ENCODE measurements around the gene NOP10.

GRCh38 chr15:34353627-34354026 lies 10.7 kb upstream of the NOP10 start:
- TF ChIP-seq POLR2A (IDR thresholded peaks at IDR 0.05) (no peak), CTCF (IDR thresholded peaks at IDR 0.05) (no peak)
